ENCODE results near the gene SSPN. TPM values are rescaled to one million over a fixed set of nuclear protein-coding genes. Genes with fewer than 3 reads are reported as not detected.

Gene SSPN
- polyA plus RNA-seq, 2 donors, result 0.69 to 2.1 TPM

- H3K27ac ChIP-seq (ENCODE audit: low read depth in 2 of 2, low read length in 1 of 2), result no peak overlapping the region
- H3K36me3 ChIP-seq (ENCODE audit: control insufficient read depth in 2 of 2, insufficient read depth in 2 of 2, low read length in 1 of 2), result no peaks in the 10 kb centered on the region
- WGBS, 2 donors, result 82 to 89% methylated on average over 2 of the region's 2 CpGs
- H3K4me3 ChIP-seq (ENCODE audit: low read depth in 1 of 2, low read length in 2 of 2), result no peak overlapping the region
- H3K9me3 ChIP-seq (ENCODE audit: control insufficient read depth in 2 of 2, insufficient read depth in 1 of 2, low read depth in 1 of 2, low read length in 1 of 2), result no peaks in the 10 kb centered on the region
- H3K4me1 ChIP-seq (ENCODE audit: control insufficient read depth in 2 of 2, insufficient read depth in 2 of 2, low read length in 1 of 2), result peaks cover 0 to 5% of the 10 kb centered on the region in 2 donors
- no peaks in the 10 kb centered on the region for H3K27me3 ChIP-seq (ENCODE audit: control insufficient read depth in 1 of 2, insufficient read depth in 2 of 2, low read length in 2 of 2)
Measured at GRCh38 chr12:26182377-26182776, 13.0 kb upstream of the SSPN start.

DNA sequence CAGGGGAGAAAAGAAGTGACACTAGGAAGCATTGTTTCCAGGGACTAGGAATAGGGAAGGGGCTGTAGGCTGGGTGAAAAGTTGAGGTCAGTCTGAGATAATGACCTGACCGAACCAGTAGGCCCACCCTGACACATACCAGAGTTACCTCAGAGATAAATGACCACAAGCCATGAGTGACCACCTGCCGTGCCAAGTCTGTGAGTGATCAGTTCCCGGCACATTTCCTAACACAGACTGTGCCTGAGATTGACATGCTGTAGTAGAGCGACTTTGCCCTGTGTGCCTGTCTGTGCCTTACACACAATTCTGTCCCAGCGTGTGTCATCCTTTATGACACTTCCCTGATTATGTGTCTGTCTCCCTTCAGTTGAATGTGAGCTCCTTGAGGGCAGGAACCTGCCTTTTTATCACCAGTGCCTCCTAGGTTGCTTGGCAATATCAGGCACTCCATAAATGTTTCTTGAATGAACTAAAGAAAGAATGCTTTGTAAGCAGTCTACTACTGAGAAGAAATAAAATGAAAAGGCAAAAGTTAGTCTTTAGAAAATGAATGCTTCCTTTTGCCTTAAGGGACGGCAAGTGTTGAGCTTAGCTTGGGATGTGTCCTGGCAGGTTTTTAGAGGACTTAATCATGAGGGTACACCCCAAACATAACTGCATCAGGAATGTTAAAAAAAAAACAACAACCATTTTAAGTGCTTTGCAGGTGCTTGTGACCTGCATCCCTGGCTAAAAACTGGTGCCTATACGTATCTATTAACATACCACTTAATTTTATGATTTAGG, 9.6 kb upstream of the SSPN start:
- H3K36me3 ChIP-seq (ENCODE audit: control insufficient read depth in 2 of 2, insufficient read depth in 2 of 2, low read length in 1 of 2), result no peaks in the 10 kb centered on the region
- H3K4me3 ChIP-seq (ENCODE audit: low read depth in 1 of 2, low read length in 2 of 2), result no peak overlapping the region
- peaks cover 0 to 5% of the 10 kb centered on the region in 2 donors for H3K4me1 ChIP-seq (ENCODE audit: control insufficient read depth in 2 of 2, insufficient read depth in 2 of 2, low read length in 1 of 2)
- H3K27ac ChIP-seq (ENCODE audit: low read depth in 2 of 2, low read length in 1 of 2), result peak overlapping the region; percentile 36 to 40
- H3K27me3 ChIP-seq (ENCODE audit: control insufficient read depth in 1 of 2, insufficient read depth in 2 of 2, low read length in 2 of 2), result no peaks in the 10 kb centered on the region
- 61 to 63% methylated on average over 7 of the region's 7 CpGs for WGBS, 2 donors
- peaks cover 0 to 3% of the 10 kb centered on the region in 2 donors for H3K9me3 ChIP-seq (ENCODE audit: control insufficient read depth in 2 of 2, insufficient read depth in 1 of 2, low read depth in 1 of 2, low read length in 1 of 2)

DNA sequence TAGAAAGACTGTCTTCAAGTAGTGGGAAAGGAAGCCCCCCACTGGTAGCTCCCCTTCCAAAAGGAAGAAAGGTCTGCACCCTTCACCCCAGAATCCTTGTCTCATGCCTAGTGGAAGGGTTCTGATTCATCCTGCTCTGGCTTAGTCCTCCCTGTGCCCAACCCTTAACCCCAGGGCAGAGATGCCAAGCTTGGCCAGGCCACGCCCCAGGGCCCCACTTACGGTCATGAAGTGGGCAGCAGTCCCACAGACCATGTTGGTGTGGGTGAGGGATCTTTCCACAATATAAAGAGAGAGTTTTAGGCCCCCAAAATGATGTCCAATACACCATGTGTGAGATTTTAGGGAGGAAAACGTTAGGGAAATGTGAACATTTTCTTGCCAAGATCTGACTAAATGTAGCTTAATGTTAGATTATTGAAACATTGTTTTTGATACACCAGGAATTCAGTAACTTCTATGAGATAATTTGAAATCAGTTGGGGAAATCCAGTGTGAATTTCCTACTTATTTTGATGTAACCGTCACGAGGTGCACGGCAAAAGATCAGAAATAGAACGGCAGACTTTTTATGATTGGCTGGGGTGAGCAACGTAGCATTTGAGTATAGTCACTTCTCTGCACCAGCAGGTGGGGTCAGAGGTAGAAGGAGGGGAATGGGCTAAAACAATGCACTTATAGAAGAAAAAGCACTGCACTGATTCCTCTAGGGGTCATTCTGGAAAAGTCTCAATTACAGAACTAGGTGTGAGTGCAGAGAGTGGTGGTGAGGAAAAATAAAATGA, 8.2 kb upstream of the SSPN start:
- H3K4me3 ChIP-seq (ENCODE audit: low read depth in 1 of 2, low read length in 2 of 2), result no peak overlapping the region
- H3K36me3 ChIP-seq (ENCODE audit: control insufficient read depth in 2 of 2, insufficient read depth in 2 of 2, low read length in 1 of 2), result no peaks in the 10 kb centered on the region
- 33 to 45% methylated on average over 8 of the region's 8 CpGs for whole genome bisulfite sequencing, 2 donors
- H3K9me3 ChIP-seq (ENCODE audit: control insufficient read depth in 2 of 2, insufficient read depth in 1 of 2, low read depth in 1 of 2, low read length in 1 of 2), result peaks cover 0 to 3% of the 10 kb centered on the region in 2 donors
- H3K27me3 ChIP-seq (ENCODE audit: control insufficient read depth in 1 of 2, insufficient read depth in 2 of 2, low read length in 2 of 2), result no peaks in the 10 kb centered on the region
- peaks cover 0 to 5% of the 10 kb centered on the region in 2 donors for H3K4me1 ChIP-seq (ENCODE audit: control insufficient read depth in 2 of 2, insufficient read depth in 2 of 2, low read length in 1 of 2)
- H3K27ac ChIP-seq (ENCODE audit: low read depth in 2 of 2, low read length in 1 of 2), result no peak overlapping the region

- 17 to 26% methylated on average over 1 of the region's 1 CpG for WGBS, 2 donors
- no peaks in the 10 kb centered on the region for H3K27me3 ChIP-seq (ENCODE audit: control insufficient read depth in 1 of 2, insufficient read depth in 2 of 2, low read length in 2 of 2)
Measured at GRCh38 chr12:26188127-26188526, 7.2 kb upstream of the SSPN start.

GRCh38 chr12:26188641-26189040, 6.7 kb upstream of the SSPN start:
- Histone ChIP-seq H3K36me3 (ENCODE audit: control insufficient read depth in 2 of 2, insufficient read depth in 2 of 2, low read length in 1 of 2) (no peaks in the 10 kb centered on the region), H3K4me1 (ENCODE audit: control insufficient read depth in 2 of 2, insufficient read depth in 2 of 2, low read length in 1 of 2) (peaks cover 0 to 5% of the 10 kb centered on the region in 2 donors), H3K27ac (ENCODE audit: low read depth in 2 of 2, low read length in 1 of 2) (no peak overlapping the region), H3K27me3 (ENCODE audit: control insufficient read depth in 1 of 2, insufficient read depth in 2 of 2, low read length in 2 of 2) (no peaks in the 10 kb centered on the region), H3K4me3 (ENCODE audit: low read depth in 1 of 2, low read length in 2 of 2) (no peak overlapping the region), H3K9me3 (ENCODE audit: control insufficient read depth in 2 of 2, insufficient read depth in 1 of 2, low read depth in 1 of 2, low read length in 1 of 2) (peaks cover 0 to 3% of the 10 kb centered on the region in 2 donors)
- 95% methylated on average over 2 of the region's 2 CpGs for WGBS, 2 donors

More at GRCh38 chr12:26188127-26188526, 7.2 kb upstream of the SSPN start:
- H3K4me3 ChIP-seq (ENCODE audit: low read depth in 1 of 2, low read length in 2 of 2), result no peak overlapping the region
- peaks cover 0 to 3% of the 10 kb centered on the region in 2 donors for H3K9me3 ChIP-seq (ENCODE audit: control insufficient read depth in 2 of 2, insufficient read depth in 1 of 2, low read depth in 1 of 2, low read length in 1 of 2)
- no peaks in the 10 kb centered on the region for H3K36me3 ChIP-seq (ENCODE audit: control insufficient read depth in 2 of 2, insufficient read depth in 2 of 2, low read length in 1 of 2)
- peaks cover 0 to 5% of the 10 kb centered on the region in 2 donors for H3K4me1 ChIP-seq (ENCODE audit: control insufficient read depth in 2 of 2, insufficient read depth in 2 of 2, low read length in 1 of 2)
- no peak overlapping the region for H3K27ac ChIP-seq (ENCODE audit: low read depth in 2 of 2, low read length in 1 of 2)

DNA sequence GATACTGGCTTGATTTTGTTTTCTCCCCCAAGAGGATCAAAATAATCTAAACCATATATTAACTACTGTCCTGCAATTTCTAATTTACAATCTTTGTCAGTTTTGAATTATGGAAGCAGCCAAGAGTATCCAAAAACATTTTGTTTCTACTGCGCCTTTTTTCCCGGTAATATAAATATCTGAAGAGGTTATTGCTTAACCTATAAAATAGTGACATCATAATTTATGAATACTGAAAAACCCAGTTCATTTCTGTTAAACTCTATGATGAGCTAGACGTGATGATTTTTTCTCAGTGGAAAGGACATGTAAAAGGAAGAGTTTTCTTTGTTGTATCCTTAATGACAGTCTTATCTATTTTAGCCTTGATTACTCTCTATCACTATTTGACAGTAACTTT, 3.2 kb upstream of the SSPN start:
- no peaks in the 10 kb centered on the region for H3K27me3 ChIP-seq (ENCODE audit: control insufficient read depth in 1 of 2, insufficient read depth in 2 of 2, low read length in 2 of 2)
- 87 to 89% methylated on average over 3 of the region's 3 CpGs for WGBS, 2 donors
- no peak overlapping the region for H3K27ac ChIP-seq (ENCODE audit: low read depth in 2 of 2, low read length in 1 of 2)
- H3K4me1 ChIP-seq (ENCODE audit: control insufficient read depth in 2 of 2, insufficient read depth in 2 of 2, low read length in 1 of 2), result peaks cover 0 to 5% of the 10 kb centered on the region in 2 donors
- H3K9me3 ChIP-seq (ENCODE audit: control insufficient read depth in 2 of 2, insufficient read depth in 1 of 2, low read depth in 1 of 2, low read length in 1 of 2), result peaks cover 0 to 3% of the 10 kb centered on the region in 2 donors
- H3K4me3 ChIP-seq (ENCODE audit: low read depth in 1 of 2, low read length in 2 of 2), result no peak overlapping the region
- no peaks in the 10 kb centered on the region for H3K36me3 ChIP-seq (ENCODE audit: control insufficient read depth in 2 of 2, insufficient read depth in 2 of 2, low read length in 1 of 2)

DNA sequence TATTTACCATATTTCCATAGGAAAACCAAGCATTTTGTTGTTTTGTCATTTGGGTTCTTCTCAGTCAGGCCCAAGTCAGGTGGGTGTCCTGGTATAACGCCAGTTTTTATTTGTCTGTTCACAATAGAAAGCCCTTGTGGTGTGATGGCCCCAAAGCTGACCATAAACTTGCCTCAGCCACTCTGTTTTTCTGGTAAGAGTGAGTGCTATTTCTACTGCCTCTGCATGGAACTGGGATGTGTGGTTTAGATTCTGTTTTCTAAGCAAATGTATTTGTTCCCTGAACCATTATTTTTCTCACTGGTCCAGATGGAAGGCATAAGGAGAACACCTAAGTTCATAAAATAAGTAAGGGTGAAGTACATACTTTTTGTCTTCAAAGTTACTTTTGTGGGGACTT, 1.8 kb upstream of the SSPN start:
- H3K27me3 ChIP-seq (ENCODE audit: control insufficient read depth in 1 of 2, insufficient read depth in 2 of 2, low read length in 2 of 2), result no peaks in the 10 kb centered on the region
- no peak overlapping the region for H3K4me3 ChIP-seq (ENCODE audit: low read depth in 1 of 2, low read length in 2 of 2)
- H3K9me3 ChIP-seq (ENCODE audit: control insufficient read depth in 2 of 2, insufficient read depth in 1 of 2, low read depth in 1 of 2, low read length in 1 of 2), result peaks cover 0 to 3% of the 10 kb centered on the region in 2 donors
- H3K27ac ChIP-seq (ENCODE audit: low read depth in 2 of 2, low read length in 1 of 2), result no peak overlapping the region
- peaks cover 0 to 5% of the 10 kb centered on the region in 2 donors for H3K4me1 ChIP-seq (ENCODE audit: control insufficient read depth in 2 of 2, insufficient read depth in 2 of 2, low read length in 1 of 2)
- 96% methylated on average over 1 of the region's 1 CpG for WGBS, 2 donors
- no peaks in the 10 kb centered on the region for H3K36me3 ChIP-seq (ENCODE audit: control insufficient read depth in 2 of 2, insufficient read depth in 2 of 2, low read length in 1 of 2)

GRCh38 chr12:26195641-26196420, 458 bp downstream of the SSPN start:
- Histone ChIP-seq H3K4me1 (ENCODE audit: control insufficient read depth in 2 of 2, insufficient read depth in 2 of 2, low read length in 1 of 2) (peaks cover 0 to 5% of the 10 kb centered on the region in 2 donors), H3K27me3 (ENCODE audit: control insufficient read depth in 1 of 2, insufficient read depth in 2 of 2, low read length in 2 of 2) (no peaks in the 10 kb centered on the region), H3K4me3 (ENCODE audit: low read depth in 1 of 2, low read length in 2 of 2) (peak overlapping the region; percentile 63 to 69), H3K27ac (ENCODE audit: low read depth in 2 of 2, low read length in 1 of 2) (peak overlapping the region; percentile 72 to 77), H3K9me3 (ENCODE audit: control insufficient read depth in 2 of 2, insufficient read depth in 1 of 2, low read depth in 1 of 2, low read length in 1 of 2) (no peaks in the 10 kb centered on the region), H3K36me3 (ENCODE audit: control insufficient read depth in 2 of 2, insufficient read depth in 2 of 2, low read length in 1 of 2) (no peaks in the 10 kb centered on the region)
- WGBS, 2 donors, result 1% methylated on average over 41 to 45 of the region's 45 CpGs

- Histone ChIP-seq H3K27ac (ENCODE audit: low read depth in 2 of 2, low read length in 1 of 2) (peak overlapping the region; percentile 72 to 77), H3K4me1 (ENCODE audit: control insufficient read depth in 2 of 2, insufficient read depth in 2 of 2, low read length in 1 of 2) (peaks cover 0 to 5% of the 10 kb centered on the region in 2 donors), H3K4me3 (ENCODE audit: low read depth in 1 of 2, low read length in 2 of 2) (peak overlapping the region in 1 of 2 donors; percentile 63), H3K27me3 (ENCODE audit: control insufficient read depth in 1 of 2, insufficient read depth in 2 of 2, low read length in 2 of 2) (no peaks in the 10 kb centered on the region), H3K36me3 (ENCODE audit: control insufficient read depth in 2 of 2, insufficient read depth in 2 of 2, low read length in 1 of 2) (no peaks in the 10 kb centered on the region), H3K9me3 (ENCODE audit: control insufficient read depth in 2 of 2, insufficient read depth in 1 of 2, low read depth in 1 of 2, low read length in 1 of 2) (no peaks in the 10 kb centered on the region)
- WGBS, 2 donors, result 43 to 49% methylated on average over 5 of the region's 5 CpGs
Measured at GRCh38 chr12:26196421-26196716, 996 bp downstream of the SSPN start.
